Measurements from ENCODE around the gene TLR10. TPM values are rescaled to one million over a fixed set of nuclear protein-coding genes. Genes with fewer than 3 reads are reported as not detected.

The TLR10 gene
- total RNA-seq, 1 donor from 2014 or later, result not detected

DNA sequence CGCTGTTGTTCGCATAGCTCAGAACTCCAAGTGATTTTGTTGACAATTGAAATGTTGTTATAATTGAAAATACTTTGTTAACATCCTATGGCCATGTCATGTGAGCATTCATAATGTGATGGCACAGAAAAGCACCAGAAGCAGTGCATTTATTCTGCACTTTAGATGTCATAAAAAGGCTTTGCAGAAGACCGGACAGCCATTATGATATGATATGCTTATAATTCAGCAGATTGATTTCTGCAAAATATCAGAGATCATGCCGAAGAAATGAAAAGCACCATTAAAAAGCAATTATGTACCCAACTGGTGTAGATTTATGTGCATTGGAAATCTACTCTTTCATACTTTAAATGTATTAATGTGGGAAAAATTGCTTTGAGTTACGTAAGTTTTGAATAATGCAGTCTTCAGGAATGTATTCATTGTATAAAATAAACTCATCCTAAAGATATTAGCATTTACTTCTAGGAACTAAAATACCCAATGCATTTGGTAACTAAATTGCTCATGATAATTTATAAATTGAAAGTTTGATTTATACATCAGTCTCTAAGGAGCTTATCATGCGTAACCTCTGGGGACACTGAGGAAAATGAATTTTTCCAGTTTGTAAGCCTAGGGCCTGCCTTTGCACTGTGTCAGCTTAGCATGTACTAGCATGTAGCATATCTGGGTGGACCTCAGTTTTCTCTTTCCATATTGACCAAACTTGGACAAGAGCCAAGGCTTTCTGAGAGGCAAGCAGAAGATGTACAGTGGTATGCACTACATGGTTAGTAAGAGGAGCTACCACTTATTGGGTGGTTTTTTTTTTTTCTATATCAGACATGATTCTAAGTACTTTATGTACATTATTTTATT is 43.6 kb downstream of the TLR10 start:
- no peaks in the 10 kb centered on the region for H3K4me1 ChIP-seq (ENCODE audit: insufficient read depth, low read length)
- Mint-ChIP-seq H3K27ac (ENCODE audit: unreplicated experiment) (no peak overlapping the region), H3K36me3 (ENCODE audit: low read depth, unreplicated experiment) (no peaks in the 10 kb centered on the region), H3K27me3 (ENCODE audit: low read depth, unreplicated experiment) (peaks cover 12% of the 10 kb centered on the region), H3K4me3 (ENCODE audit: unreplicated experiment) (no peak overlapping the region), H3K9me3 (ENCODE audit: unreplicated experiment) (no peaks in the 10 kb centered on the region), H3K4me1 (ENCODE audit: low read depth, unreplicated experiment) (peaks cover 6% of the 10 kb centered on the region)
- no peak overlapping the region for H2AFZ ChIP-seq (ENCODE audit: low read depth, low read length)
- no peaks in the 10 kb centered on the region for H3K79me2 ChIP-seq (ENCODE audit: insufficient read depth, low read length)
- peaks cover 5% of the 10 kb centered on the region for H3K27me3 ChIP-seq (ENCODE audit: insufficient read depth, low read length)
- no peaks in the 10 kb centered on the region for H3K9me3 ChIP-seq (ENCODE audit: insufficient read depth, low read depth, low read length)
- no peak for TF ChIP-seq EZH2 (IDR thresholded peaks at IDR 0.05; ENCODE audit: insufficient read depth, low read length)
- TF ChIP-seq, protein P1, sequence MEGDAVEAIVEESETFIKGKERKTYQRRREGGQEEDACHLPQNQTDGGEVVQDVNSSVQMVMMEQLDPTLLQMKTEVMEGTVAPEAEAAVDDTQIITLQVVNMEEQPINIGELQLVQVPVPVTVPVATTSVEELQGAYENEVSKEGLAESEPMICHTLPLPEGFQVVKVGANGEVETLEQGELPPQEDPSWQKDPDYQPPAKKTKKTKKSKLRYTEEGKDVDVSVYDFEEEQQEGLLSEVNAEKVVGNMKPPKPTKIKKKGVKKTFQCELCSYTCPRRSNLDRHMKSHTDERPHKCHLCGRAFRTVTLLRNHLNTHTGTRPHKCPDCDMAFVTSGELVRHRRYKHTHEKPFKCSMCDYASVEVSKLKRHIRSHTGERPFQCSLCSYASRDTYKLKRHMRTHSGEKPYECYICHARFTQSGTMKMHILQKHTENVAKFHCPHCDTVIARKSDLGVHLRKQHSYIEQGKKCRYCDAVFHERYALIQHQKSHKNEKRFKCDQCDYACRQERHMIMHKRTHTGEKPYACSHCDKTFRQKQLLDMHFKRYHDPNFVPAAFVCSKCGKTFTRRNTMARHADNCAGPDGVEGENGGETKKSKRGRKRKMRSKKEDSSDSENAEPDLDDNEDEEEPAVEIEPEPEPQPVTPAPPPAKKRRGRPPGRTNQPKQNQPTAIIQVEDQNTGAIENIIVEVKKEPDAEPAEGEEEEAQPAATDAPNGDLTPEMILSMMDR (IDR thresholded peaks at IDR 0.05; ENCODE audit: insufficient read depth, low read depth, low read length), result no peak
- no peak overlapping the region for H3K4me2 ChIP-seq (ENCODE audit: low read length)
- no peak overlapping the region for H3K4me3 ChIP-seq (ENCODE audit: insufficient read depth, low read depth, low read length)
- no peak for DNase-seq (ENCODE audit: low read depth)
- H3K36me3 ChIP-seq (ENCODE audit: insufficient read depth, low read length), result no peaks in the 10 kb centered on the region
- H3K9ac ChIP-seq (ENCODE audit: low read length), result no peak overlapping the region
- FAIRE-seq, result no peak
- H3K27ac ChIP-seq (ENCODE audit: low read depth, low read length), result no peak overlapping the region
- H4K20me1 ChIP-seq (ENCODE audit: insufficient read depth, low read length), result no peaks in the 10 kb centered on the region

DNA sequence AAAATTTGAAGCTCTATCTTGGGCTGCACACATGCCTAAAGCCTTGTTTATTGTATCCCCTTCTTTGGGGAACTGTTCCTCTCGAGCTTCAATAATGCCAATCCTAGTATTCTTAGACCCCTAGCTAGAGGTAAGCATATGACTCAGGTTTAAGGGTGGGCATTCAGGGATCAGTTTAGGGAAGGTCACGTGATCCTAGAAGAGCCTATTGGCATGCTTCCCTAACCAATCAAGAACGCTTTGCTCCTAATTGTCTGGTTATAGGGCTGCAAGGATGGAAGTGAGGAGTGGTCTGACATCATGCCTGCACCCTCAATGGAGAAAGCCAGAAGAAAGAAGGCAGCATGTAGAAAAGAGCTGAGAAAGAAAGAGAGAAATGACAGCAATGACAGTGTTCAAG is 46.9 kb downstream of the TLR10 start:
- Histone ChIP-seq H4K20me1 (ENCODE audit: insufficient read depth, low read length) (no peaks in the 10 kb centered on the region), H3K4me2 (ENCODE audit: low read length) (no peak overlapping the region), H3K79me2 (ENCODE audit: insufficient read depth, low read length) (no peaks in the 10 kb centered on the region), H2AFZ (ENCODE audit: low read depth, low read length) (no peak overlapping the region), H3K36me3 (ENCODE audit: insufficient read depth, low read length) (no peaks in the 10 kb centered on the region), H3K4me3 (ENCODE audit: insufficient read depth, low read depth, low read length) (no peak overlapping the region), H3K9ac (ENCODE audit: low read length) (no peak overlapping the region), H3K27me3 (ENCODE audit: insufficient read depth, low read length) (peaks cover 5% of the 10 kb centered on the region), H3K27ac (ENCODE audit: low read depth, low read length) (no peak overlapping the region), H3K9me3 (ENCODE audit: insufficient read depth, low read depth, low read length) (peaks cover 8% of the 10 kb centered on the region), H3K4me1 (ENCODE audit: insufficient read depth, low read length) (no peaks in the 10 kb centered on the region)
- TF ChIP-seq EZH2 (IDR thresholded peaks at IDR 0.05; ENCODE audit: insufficient read depth, low read length), result no peak
- TF ChIP-seq, protein P1 (IDR thresholded peaks at IDR 0.05; ENCODE audit: insufficient read depth, low read depth, low read length), result no peak
- FAIRE-seq (no peak), DNase-seq (ENCODE audit: low read depth) (no peak)
- H3K4me3 Mint-ChIP-seq (ENCODE audit: unreplicated experiment), result no peak overlapping the region
- H3K27ac Mint-ChIP-seq (ENCODE audit: unreplicated experiment), result no peak overlapping the region
- H3K9me3 Mint-ChIP-seq (ENCODE audit: unreplicated experiment), result peaks cover 3% of the 10 kb centered on the region
- no peaks in the 10 kb centered on the region for H3K36me3 Mint-ChIP-seq (ENCODE audit: low read depth, unreplicated experiment)
- H3K4me1 Mint-ChIP-seq (ENCODE audit: low read depth, unreplicated experiment), result peaks cover 2% of the 10 kb centered on the region
- H3K27me3 Mint-ChIP-seq (ENCODE audit: low read depth, unreplicated experiment), result peaks cover 12% of the 10 kb centered on the region

DNA sequence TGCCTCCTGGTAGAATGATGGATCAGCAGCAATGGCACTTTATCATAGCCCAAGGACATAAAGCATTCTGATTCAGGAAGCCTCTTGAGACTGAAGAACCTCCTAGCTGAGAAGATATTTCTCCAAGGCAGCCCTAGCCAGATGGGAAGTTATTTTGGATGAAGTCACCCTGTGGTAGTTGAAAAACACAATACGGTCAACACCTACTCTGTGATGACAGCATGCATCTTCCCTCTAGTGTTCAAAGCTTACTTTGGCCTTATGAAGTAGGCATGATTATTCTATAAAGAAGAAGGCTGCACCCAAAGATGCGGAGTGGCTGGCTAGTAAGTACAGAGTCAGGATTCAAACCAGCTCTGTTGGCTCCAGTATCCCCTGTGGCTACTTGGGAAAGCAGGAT is 47.9 kb downstream of the TLR10 start:
- no peak for FAIRE-seq
- no peak overlapping the region for H3K27ac Mint-ChIP-seq (ENCODE audit: unreplicated experiment)

More for the DNA sequence above, 47.9 kb downstream of the TLR10 start:
- Histone ChIP-seq H3K9me3 (ENCODE audit: insufficient read depth, low read depth, low read length) (peaks cover 8% of the 10 kb centered on the region), H4K20me1 (ENCODE audit: insufficient read depth, low read length) (no peaks in the 10 kb centered on the region), H2AFZ (ENCODE audit: low read depth, low read length) (no peak overlapping the region), H3K27me3 (ENCODE audit: insufficient read depth, low read length) (peaks cover 5% of the 10 kb centered on the region), H3K79me2 (ENCODE audit: insufficient read depth, low read length) (no peaks in the 10 kb centered on the region), H3K4me3 (ENCODE audit: insufficient read depth, low read depth, low read length) (no peak overlapping the region), H3K27ac (ENCODE audit: low read depth, low read length) (no peak overlapping the region), H3K9ac (ENCODE audit: low read length) (no peak overlapping the region), H3K4me2 (ENCODE audit: low read length) (no peak overlapping the region), H3K4me1 (ENCODE audit: insufficient read depth, low read length) (peaks cover 5% of the 10 kb centered on the region), H3K36me3 (ENCODE audit: insufficient read depth, low read length) (no peaks in the 10 kb centered on the region)
- no peaks in the 10 kb centered on the region for H3K36me3 Mint-ChIP-seq (ENCODE audit: low read depth, unreplicated experiment)
- no peak for DNase-seq (ENCODE audit: low read depth)
- TF ChIP-seq, protein P1 (IDR thresholded peaks at IDR 0.05; ENCODE audit: insufficient read depth, low read depth, low read length), result no peak
- TF ChIP-seq EZH2 (IDR thresholded peaks at IDR 0.05; ENCODE audit: insufficient read depth, low read length), result no peak
- peaks cover 3% of the 10 kb centered on the region for H3K9me3 Mint-ChIP-seq (ENCODE audit: unreplicated experiment)
- H3K4me3 Mint-ChIP-seq (ENCODE audit: unreplicated experiment), result no peak overlapping the region
- H3K4me1 Mint-ChIP-seq (ENCODE audit: low read depth, unreplicated experiment), result peaks cover 7% of the 10 kb centered on the region
- peaks cover 12% of the 10 kb centered on the region for H3K27me3 Mint-ChIP-seq (ENCODE audit: low read depth, unreplicated experiment)

All from astrocyte (in vitro differentiated cells and primary cell).